ENCODE measurements around the gene USP22.

DNA sequence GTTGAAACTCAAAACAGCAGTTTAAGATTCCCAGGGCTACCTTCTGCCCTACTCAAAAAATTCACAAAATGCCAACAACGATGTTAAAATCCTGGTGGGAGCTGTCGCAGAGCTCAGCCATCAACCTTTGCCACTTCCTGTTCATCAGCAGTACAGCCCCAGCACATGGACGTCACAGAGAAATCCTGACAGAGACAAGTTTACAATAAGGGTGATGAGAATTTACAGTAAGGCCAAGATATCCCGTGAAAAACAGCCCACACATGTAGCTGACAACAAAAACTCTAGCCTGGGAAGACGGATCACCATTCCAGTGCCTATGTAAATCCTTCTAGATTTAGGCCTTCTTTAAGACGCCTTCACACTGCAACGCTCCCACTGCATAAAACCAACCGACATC lies 18.8 kb downstream of the USP22 start:
- TF ChIP-seq, protein P1, sequence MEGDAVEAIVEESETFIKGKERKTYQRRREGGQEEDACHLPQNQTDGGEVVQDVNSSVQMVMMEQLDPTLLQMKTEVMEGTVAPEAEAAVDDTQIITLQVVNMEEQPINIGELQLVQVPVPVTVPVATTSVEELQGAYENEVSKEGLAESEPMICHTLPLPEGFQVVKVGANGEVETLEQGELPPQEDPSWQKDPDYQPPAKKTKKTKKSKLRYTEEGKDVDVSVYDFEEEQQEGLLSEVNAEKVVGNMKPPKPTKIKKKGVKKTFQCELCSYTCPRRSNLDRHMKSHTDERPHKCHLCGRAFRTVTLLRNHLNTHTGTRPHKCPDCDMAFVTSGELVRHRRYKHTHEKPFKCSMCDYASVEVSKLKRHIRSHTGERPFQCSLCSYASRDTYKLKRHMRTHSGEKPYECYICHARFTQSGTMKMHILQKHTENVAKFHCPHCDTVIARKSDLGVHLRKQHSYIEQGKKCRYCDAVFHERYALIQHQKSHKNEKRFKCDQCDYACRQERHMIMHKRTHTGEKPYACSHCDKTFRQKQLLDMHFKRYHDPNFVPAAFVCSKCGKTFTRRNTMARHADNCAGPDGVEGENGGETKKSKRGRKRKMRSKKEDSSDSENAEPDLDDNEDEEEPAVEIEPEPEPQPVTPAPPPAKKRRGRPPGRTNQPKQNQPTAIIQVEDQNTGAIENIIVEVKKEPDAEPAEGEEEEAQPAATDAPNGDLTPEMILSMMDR (IDR thresholded peaks at IDR 0.05), result no peak
- TF ChIP-seq POLR2A (IDR thresholded peaks at IDR 0.05) (no peak), POLR2AphosphoS5 (IDR thresholded peaks at IDR 0.05) (no peak)

Measured in stomach (tissue), 4 donors.